Endothelial cell of umbilical vein (primary cell): Measurements from ENCODE around the gene CD47. TPM values are rescaled to one million over a fixed set of nuclear protein-coding genes. Genes with fewer than 3 reads are reported as not detected.

Experiments used
- BruUV-seq: library from RNA; stranded (reverse); fragments of 400-500 nt; replicated peaks from 2 replicates; lab custom pipeline; 2021; lab: Mats Ljungman, UMichigan
- CTCF ChIA-PET: fragments of 300-600, 350-600 bp; sonication (Branson Sonifier 250); formaldehyde crosslinking; loops from one replicate; lab custom pipeline; 2021; ENCODE audit warnings: antibody characterized with exemption, inconsistent platforms; lab: Charles Lee
- POLR2A ChIA-PET: fragments of 300-600, 350-600 bp; sonication (Branson Sonifier 250); formaldehyde crosslinking; loops from one replicate; lab custom pipeline; 2021; ENCODE audit warnings: antibody characterized with exemption, inconsistent platforms; lab: Charles Lee
- DNase-seq: peaks from one replicate; pipeline ENCODE4 v3.0.0-alpha.2; 2011; ENCODE audit warnings: low read depth, low spot score
- FAIRE-seq: peaks from 2 replicates; lab custom pipeline; 2011; peaks lifted over from hg19 to GRCh38; lab: Jason Lieb, UNC
- H2AFZ ChIP-seq: 2 replicates; pipeline ENCODE4 v1.6.0; 2012; ENCODE audit warnings: low read depth, low read length, control low read depth, inconsistent platforms
- H3K27ac ChIP-seq: 2 replicates; pipeline ENCODE4 v1.5.1; 2011; ENCODE audit warnings: low read depth, mild to moderate bottlenecking, control low read depth, low read length, moderate library complexity; ENCODE audit not compliant: insufficient read depth
- H3K27me3 ChIP-seq, 2 experiments: 2 replicates each; pipeline versions ENCODE4 v1.6.0 to v1.6.1; 2011; ENCODE audit warnings: low read length in 2 of 2, mixed read lengths in 1 of 2; ENCODE audit not compliant: control insufficient read depth in 2 of 2, insufficient read depth in 2 of 2
- H3K36me3 ChIP-seq, 2 experiments: 2 replicates in 1 of 2; 3 replicates in 1 of 2; pipeline ENCODE4 v1.5.1; 2011; ENCODE audit warnings: low read length in 2 of 2, mild to moderate bottlenecking in 1 of 2, moderate library complexity in 1 of 2; ENCODE audit not compliant: control insufficient read depth in 2 of 2, insufficient read depth in 2 of 2; ENCODE audit errors: extremely low read depth in 1 of 2
- H3K4me1 ChIP-seq: 3 replicates; pipeline ENCODE4 v1.5.1; 2011; ENCODE audit warnings: mild to moderate bottlenecking, low read length; ENCODE audit not compliant: control insufficient read depth, insufficient read depth; ENCODE audit errors: extremely low read depth
- H3K4me2 ChIP-seq: 2 replicates; pipeline ENCODE4 v1.6.1; 2011; ENCODE audit warnings: low read length, control low read depth, mixed read lengths; ENCODE audit not compliant: insufficient read depth
- H3K4me3 ChIP-seq, 3 experiments: fragments of 200-600 bp in 1 of 3; sonication (generic), shearing (Covaris generic) in 1 of 3; replicated peaks in 1 of 3; 2 replicates each; pipeline ENCODE4 v1.5.1; 2011 to 2016; ENCODE audit warnings: control low read depth in 3 of 3, low read length in 3 of 3, mild to moderate bottlenecking in 2 of 3, inconsistent platforms in 1 of 3, low read depth in 1 of 3, moderate library complexity in 1 of 3; ENCODE audit not compliant: insufficient read depth in 1 of 3
- H3K79me2 ChIP-seq: 2 replicates; pipeline ENCODE4 v1.6.0; 2012; ENCODE audit warnings: low read length, inconsistent platforms; ENCODE audit not compliant: control insufficient read depth, insufficient read depth
- H3K9ac ChIP-seq: replicated peaks from 2 replicates; pipeline ENCODE3; 2011; ENCODE audit warnings: low read length, control low read depth; ENCODE audit not compliant: insufficient read depth; ENCODE audit errors: extremely low read depth
- H3K9me1 ChIP-seq: replicated peaks from 3 replicates; pipeline ENCODE4 v1.6.0; 2011; ENCODE audit warnings: mild to moderate bottlenecking, low read length; ENCODE audit not compliant: control insufficient read depth, insufficient read depth; ENCODE audit errors: extremely low read depth
- H3K9me3 ChIP-seq: replicated peaks from 2 replicates; pipeline ENCODE4 v1.5.1; 2012; ENCODE audit warnings: low read length, inconsistent platforms; ENCODE audit not compliant: control insufficient read depth, insufficient read depth
- H4K20me1 ChIP-seq: replicated peaks from 2 replicates; pipeline ENCODE3; 2011; ENCODE audit warnings: mild to moderate bottlenecking, low read length; ENCODE audit not compliant: control insufficient read depth, insufficient read depth; ENCODE audit errors: extremely low read depth
- EZH2 ChIP-seq: IDR thresholded peaks from 2 replicates; pipeline ENCODE4 v1.6.1; 2012; ENCODE audit warnings: borderline replicate concordance, low read depth, mild to moderate bottlenecking, moderate library complexity, low read length, inconsistent platforms; ENCODE audit not compliant: severe bottlenecking
- FOS ChIP-seq: IDR thresholded peaks from 2 replicates; pipeline ENCODE4 v1.6.1; 2011; ENCODE audit warnings: mild to moderate bottlenecking, low read length, moderate library complexity, borderline replicate concordance; ENCODE audit not compliant: insufficient read depth
- GATA2 ChIP-seq: IDR thresholded peaks from 2 replicates; pipeline ENCODE4 v1.7.0; 2011; ENCODE audit warnings: low read depth, mild to moderate bottlenecking, moderate library complexity, mixed read lengths, low read length; ENCODE audit not compliant: insufficient read length, insufficient read depth
- JUN ChIP-seq: IDR thresholded peaks from 2 replicates; pipeline ENCODE4 v1.6.1; 2011; ENCODE audit warnings: borderline replicate concordance, low read depth; ENCODE audit not compliant: insufficient read length, insufficient read depth
- MYC ChIP-seq: IDR thresholded peaks from one replicate; pipeline ENCODE4 v1.6.1; 2011; ENCODE audit warnings: mild to moderate bottlenecking, low read depth, low read length
- POLR2A ChIP-seq: IDR thresholded peaks from 2 replicates; pipeline ENCODE4 v1.6.1; 2012; ENCODE audit warnings: low read depth, mild to moderate bottlenecking, control low read depth, low read length
- POLR2AphosphoS5 ChIP-seq: IDR thresholded peaks from 2 replicates; pipeline ENCODE4 v1.6.1; 2012; ENCODE audit warnings: low read depth, mild to moderate bottlenecking, control low read depth, low read length, moderate library complexity; ENCODE audit not compliant: insufficient read depth
- dilution Hi-C: fragments of 300-500 bp; cut with MboI; formaldehyde crosslinking; loops from one replicate; pipeline ENCODE4 v1.15.0; 2019; ENCODE audit warnings: low sequenced_read_pairs; ENCODE audit not compliant: extremely low pct_ligation_motif_present
- intact Hi-C: fragments of 100-400 bp; cut with micrococcal nuclease; formaldehyde crosslinking; loops from one replicate; pipeline ENCODE4 v1.10.0; 2022
- polyA plus RNA-seq, 4 experiments: library from polyadenylated mRNA; depleted of rRNA in 3 of 4; stranded (reverse) in 3 of 4; unstranded in 1 of 4; fragments of >200 nt; gene quantifications; 2 replicates each; pipeline versions ENCODE4 v1.2.1 to v1.2.3, GENCODE V29; 2011 to 2012; ENCODE audit warnings: missing spikeins in 1 of 4
- total RNA-seq: library from RNA; stranded (reverse); gene quantifications from 2 replicates; pipeline ENCODE4 v1.2.3, GENCODE V29; 2021
- TF ChIP-seq, protein P1 (sequence below), 2 donors: IDR thresholded peaks; 1 replicate in 1 of 2; 2 replicates in 1 of 2; pipeline ENCODE4 v1.5.1; 2011; ENCODE audit warnings: low read length in 2 of 2, mild to moderate bottlenecking in 2 of 2, moderate library complexity in 2 of 2, control low read depth in 1 of 2, inconsistent platforms in 1 of 2, low read depth in 1 of 2; ENCODE audit not compliant: insufficient read depth in 1 of 2; ENCODE audit errors: extremely low read depth in 1 of 2
- TF ChIP-seq, protein P2 (sequence below): IDR thresholded peaks from 2 replicates; pipeline ENCODE4 v1.6.1; 2011; ENCODE audit not compliant: insufficient read depth, insufficient read length

Gene CD47
- total and polyA plus RNA-seq, 2 donors (not counting 3 experiments of a cell fraction or from before 2014, with no cell fraction given): 29.3 to 32.2 TPM

DNA sequence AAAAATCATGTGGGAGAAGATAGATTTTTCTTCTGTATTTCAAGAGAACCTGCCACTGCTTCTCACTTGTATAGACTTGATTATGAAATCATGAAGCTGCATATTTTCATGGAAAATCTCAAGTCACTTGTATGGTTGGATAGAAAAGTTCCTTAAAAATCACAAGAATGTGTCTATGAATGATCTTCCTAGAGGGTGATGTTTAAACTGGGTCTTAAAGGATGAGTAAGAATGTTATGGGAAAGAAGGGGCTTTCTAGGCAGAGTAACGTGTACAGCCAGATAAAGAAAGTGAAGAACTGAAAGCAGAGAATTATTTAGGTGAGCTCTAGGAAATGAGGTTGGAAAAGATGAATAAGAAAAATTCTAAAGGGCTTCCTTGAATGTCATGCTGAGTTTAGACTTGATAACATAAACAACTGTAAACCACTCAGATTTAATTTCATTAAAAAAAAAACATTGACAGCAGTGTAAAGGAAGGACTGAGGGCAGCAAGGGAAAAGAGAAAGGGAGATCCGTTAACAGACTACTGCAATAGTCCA lies 5.0 kb downstream of the CD47 start:
- no peak overlapping the region for H3K27ac ChIP-seq
- H3K36me3 ChIP-seq: peaks cover 0 to 2% of the 10 kb centered on the region in 2 experiments
- H3K4me1 ChIP-seq: peaks cover 12% of the 10 kb centered on the region
- intact Hi-C loops: no loop called here
- no peaks in the 10 kb centered on the region for H3K27me3 ChIP-seq
- no peaks in the 10 kb centered on the region for H4K20me1 ChIP-seq
- CTCF ChIA-PET: no interaction called here
- no peak overlapping the region for H3K4me2 ChIP-seq
- no peak for DNase-seq
- TF ChIP-seq POLR2A (no peak), MYC (no peak), FOS (no peak), EZH2 (no peak), JUN (no peak)
- no peaks in the 10 kb centered on the region for H3K9me3 ChIP-seq
- H3K79me2 ChIP-seq: peaks cover 44% of the 10 kb centered on the region
- H2AFZ ChIP-seq: no peak overlapping the region
- H3K9ac ChIP-seq: no peak overlapping the region
- POLR2A ChIA-PET: no interaction called here
- no TSS peak for BruUV-seq
- H3K4me3 ChIP-seq: no peak overlapping the region
- no peaks in the 10 kb centered on the region for H3K9me1 ChIP-seq
- no peak for FAIRE-seq
- dilution Hi-C loops: no loop called here

DNA sequence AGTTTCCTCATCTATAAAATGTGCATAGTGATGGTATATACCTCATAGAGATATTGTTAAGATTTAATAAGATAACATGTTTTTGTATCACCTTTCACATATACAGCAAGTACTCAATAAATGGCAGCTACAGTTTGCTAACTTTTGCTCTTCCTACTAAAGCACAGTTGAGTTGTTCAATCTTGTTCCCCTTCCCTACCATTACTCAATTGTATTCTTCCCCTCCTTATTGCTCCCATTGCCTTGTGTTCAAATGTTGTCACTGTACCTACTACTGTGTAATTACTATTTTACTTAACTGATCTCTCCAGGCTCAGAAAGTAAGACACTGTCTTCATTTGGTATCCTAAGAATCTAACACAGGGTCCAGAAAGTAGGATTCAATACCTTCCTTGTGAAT lies 5.5 kb downstream of the CD47 start:
- no peaks in the 10 kb centered on the region for H3K9me3 ChIP-seq
- H2AFZ ChIP-seq: no peak overlapping the region
- no peak for FAIRE-seq
- peaks cover 43% of the 10 kb centered on the region for H3K79me2 ChIP-seq
- BruUV-seq: no TSS peak
- no peak overlapping the region for H3K4me3 ChIP-seq
- no peaks in the 10 kb centered on the region for H3K9me1 ChIP-seq
- DNase-seq: no peak
- intact Hi-C loops: no loop called here
- dilution Hi-C loops: no loop called here
- no peak overlapping the region for H3K9ac ChIP-seq
- ChIA-PET POLR2A (no interaction called here), CTCF (no interaction called here)
- H3K4me1 ChIP-seq: peaks cover 12% of the 10 kb centered on the region
- no peaks in the 10 kb centered on the region for H3K27me3 ChIP-seq
- no peak for TF ChIP-seq POLR2AphosphoS5
- TF ChIP-seq FOS: no peak
- TF ChIP-seq GATA2: no peak
- TF ChIP-seq EZH2: no peak
- TF ChIP-seq MYC: no peak
- no peak for TF ChIP-seq POLR2A
- TF ChIP-seq, protein P1, sequence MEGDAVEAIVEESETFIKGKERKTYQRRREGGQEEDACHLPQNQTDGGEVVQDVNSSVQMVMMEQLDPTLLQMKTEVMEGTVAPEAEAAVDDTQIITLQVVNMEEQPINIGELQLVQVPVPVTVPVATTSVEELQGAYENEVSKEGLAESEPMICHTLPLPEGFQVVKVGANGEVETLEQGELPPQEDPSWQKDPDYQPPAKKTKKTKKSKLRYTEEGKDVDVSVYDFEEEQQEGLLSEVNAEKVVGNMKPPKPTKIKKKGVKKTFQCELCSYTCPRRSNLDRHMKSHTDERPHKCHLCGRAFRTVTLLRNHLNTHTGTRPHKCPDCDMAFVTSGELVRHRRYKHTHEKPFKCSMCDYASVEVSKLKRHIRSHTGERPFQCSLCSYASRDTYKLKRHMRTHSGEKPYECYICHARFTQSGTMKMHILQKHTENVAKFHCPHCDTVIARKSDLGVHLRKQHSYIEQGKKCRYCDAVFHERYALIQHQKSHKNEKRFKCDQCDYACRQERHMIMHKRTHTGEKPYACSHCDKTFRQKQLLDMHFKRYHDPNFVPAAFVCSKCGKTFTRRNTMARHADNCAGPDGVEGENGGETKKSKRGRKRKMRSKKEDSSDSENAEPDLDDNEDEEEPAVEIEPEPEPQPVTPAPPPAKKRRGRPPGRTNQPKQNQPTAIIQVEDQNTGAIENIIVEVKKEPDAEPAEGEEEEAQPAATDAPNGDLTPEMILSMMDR (IDR thresholded peaks at IDR 0.05; ENCODE audit: extremely low read depth in 1 of 2, insufficient read depth in 1 of 2, low read depth in 1 of 2, low read length in 2 of 2): no peak
- TF ChIP-seq, protein P2, sequence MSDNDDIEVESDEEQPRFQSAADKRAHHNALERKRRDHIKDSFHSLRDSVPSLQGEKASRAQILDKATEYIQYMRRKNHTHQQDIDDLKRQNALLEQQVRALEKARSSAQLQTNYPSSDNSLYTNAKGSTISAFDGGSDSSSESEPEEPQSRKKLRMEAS: no peak
- no peak for TF ChIP-seq JUN
- H3K36me3 ChIP-seq: peaks cover 0 to 2% of the 10 kb centered on the region in 2 experiments
- no peaks in the 10 kb centered on the region for H4K20me1 ChIP-seq
- no peak overlapping the region for H3K4me2 ChIP-seq
- no peak overlapping the region for H3K27ac ChIP-seq
